ENCODE measurements around the gene FOXD4L6.
"Not testable (repeated sequence)": the region's sequence is repeated elsewhere in the genome, so short reads cannot be mapped to it uniquely, and the experiment has no call there.

- TF ChIP-seq CTCF, POLR2A (IDR thresholded peaks at IDR 0.05): not testable (repeated sequence)
Observed at GRCh38 chr9:41087157-41087780, 41.2 kb downstream of the FOXD4L6 start.
